SK-N-SH treated with all-trans-retinoic acid at 6 μM for 48 hours (cell line): ENCODE measurements around the gene MROH7.

Experiments used
- ATAC-seq: fragments of 200-7000 bp; cut with Tn5 transposase; 3 replicates; pipeline ENCODE4 v1.9.1; 2020; ENCODE audit warnings: mild to moderate bottlenecking, moderate library complexity
- ARNTL ChIP-seq: fragments of 450-650 bp; formaldehyde crosslinking; IDR thresholded peaks from 2 replicates; pipeline ENCODE4 v1.5.0; 2020; ENCODE audit warnings: low read depth, mild to moderate bottlenecking, moderate library complexity, borderline replicate concordance
- BACH2 ChIP-seq: fragments of 250-450 bp; sonication (Bioruptor Pico); IDR thresholded peaks from 2 replicates; pipeline ENCODE4 v1.9.0; 2021; ENCODE audit warnings: mild to moderate bottlenecking, borderline replicate concordance
- CSDC2 ChIP-seq: fragments of 250-450 bp; sonication (Bioruptor Pico); IDR thresholded peaks from 2 replicates; pipeline ENCODE4 v1.5.0; 2020; ENCODE audit warnings: mild to moderate bottlenecking, moderate library complexity
- ESRRG ChIP-seq: fragments of 250-450 bp; sonication (Bioruptor Pico); IDR thresholded peaks from 2 replicates; pipeline ENCODE4 v1.6.1; 2021; ENCODE audit warnings: mild to moderate bottlenecking
- GLIS3 ChIP-seq: fragments of 250-450 bp; sonication (Bioruptor Pico); IDR thresholded peaks from 2 replicates; pipeline ENCODE4 v1.5.0; 2020; ENCODE audit warnings: mild to moderate bottlenecking, moderate library complexity
- ISL1 ChIP-seq: fragments of 250-450 bp; sonication (Bioruptor Pico); IDR thresholded peaks from 2 replicates; pipeline ENCODE4 v2.1.2; 2022; ENCODE audit warnings: mild to moderate bottlenecking, moderate library complexity
- OSR1 ChIP-seq: fragments of 250-450 bp; sonication (Bioruptor Pico); IDR thresholded peaks from 2 replicates; pipeline ENCODE4 v1.8.0; 2022; ENCODE audit warnings: moderate library complexity, mild to moderate bottlenecking, inconsistent platforms
- POU6F1 ChIP-seq: fragments of 250-450 bp; sonication (Bioruptor Pico); IDR thresholded peaks from 2 replicates; pipeline ENCODE4 v1.8.0; 2021; ENCODE audit warnings: low read depth, mild to moderate bottlenecking, moderate library complexity, borderline replicate concordance
- PPARA ChIP-seq: fragments of 250-450 bp; sonication (Bioruptor Pico); IDR thresholded peaks from 2 replicates; pipeline ENCODE4 v1.5.0; 2020; ENCODE audit warnings: mild to moderate bottlenecking, borderline replicate concordance
- RARB ChIP-seq: fragments of 250-450 bp; sonication (Bioruptor Pico); IDR thresholded peaks from 2 replicates; pipeline ENCODE4 v1.8.0; 2021; ENCODE audit warnings: mild to moderate bottlenecking, moderate library complexity
- SNAI2 ChIP-seq: fragments of 250-450 bp; sonication (Bioruptor Pico); IDR thresholded peaks from 2 replicates; pipeline ENCODE4 v1.5.0; 2020; ENCODE audit warnings: mild to moderate bottlenecking, moderate library complexity
- TCF4 ChIP-seq: fragments of 250-450 bp; sonication (Bioruptor Pico); IDR thresholded peaks from 2 replicates; pipeline ENCODE4 v1.8.0; 2021; ENCODE audit warnings: mild to moderate bottlenecking, moderate library complexity, borderline replicate concordance
- TOX ChIP-seq: fragments of 250-450 bp; sonication (Bioruptor Pico); IDR thresholded peaks from 2 replicates; pipeline ENCODE4 v1.8.0; 2021; ENCODE audit warnings: mild to moderate bottlenecking, moderate library complexity, borderline replicate concordance
- ZC3H10 ChIP-seq: fragments of 250-450 bp; sonication (Bioruptor Pico); IDR thresholded peaks from 2 replicates; pipeline ENCODE4 v1.5.1; 2021; ENCODE audit warnings: mild to moderate bottlenecking, moderate library complexity
- ZFP3 ChIP-seq: fragments of 250-450 bp; sonication (Bioruptor Pico); IDR thresholded peaks from 2 replicates; pipeline ENCODE4 v1.5.0; 2020; ENCODE audit warnings: mild to moderate bottlenecking, moderate library complexity
- ZFP30 ChIP-seq: fragments of 450-650 bp; formaldehyde crosslinking; IDR thresholded peaks from 2 replicates; pipeline ENCODE4 v1.5.0; 2022; ENCODE audit warnings: mild to moderate bottlenecking, moderate library complexity
- ZNF70 ChIP-seq: fragments of 450-650 bp; formaldehyde crosslinking; IDR thresholded peaks from 2 replicates; pipeline ENCODE4 v1.5.0; 2020; ENCODE audit warnings: mild to moderate bottlenecking, moderate library complexity
- ZNF8 ChIP-seq: fragments of 450-650 bp; formaldehyde crosslinking; IDR thresholded peaks from 2 replicates; pipeline ENCODE4 v1.5.0; 2020; ENCODE audit warnings: mild to moderate bottlenecking, moderate library complexity
- TF ChIP-seq, protein P1 (sequence below): fragments of 250-450 bp; sonication (Bioruptor Pico); IDR thresholded peaks from 2 replicates; pipeline ENCODE4 v1.5.1; 2021; ENCODE audit warnings: mild to moderate bottlenecking, moderate library complexity
- TF ChIP-seq, protein P2 (sequence below): fragments of 250-450 bp; sonication (Bioruptor Pico); IDR thresholded peaks from 2 replicates; pipeline ENCODE4 v1.8.0; 2020; ENCODE audit warnings: mild to moderate bottlenecking, moderate library complexity, borderline replicate concordance
- TF ChIP-seq, protein P3 (sequence below): fragments of 250-450 bp; sonication (Bioruptor Pico); IDR thresholded peaks from 2 replicates; pipeline ENCODE4 v1.5.0; 2020; ENCODE audit warnings: mild to moderate bottlenecking, moderate library complexity
- TF ChIP-seq, protein P4 (sequence below): fragments of 250-450 bp; sonication (Bioruptor Pico); IDR thresholded peaks from 2 replicates; pipeline ENCODE4 v1.5.1; 2020; ENCODE audit warnings: low read depth, mild to moderate bottlenecking, moderate library complexity

The MROH7 gene

GRCh38 chr1:54694771-54695170, 53.2 kb downstream of the MROH7 start:
- TF ChIP-seq ARNTL (CRISPR knock-in tag) (no peak), GLIS3 (no peak), ZNF8 (no peak), PPARA (CRISPR knock-in tag) (no peak), RARB (CRISPR knock-in tag) (no peak), ZC3H10 (CRISPR knock-in tag) (no peak), OSR1 (CRISPR knock-in tag) (no peak), SNAI2 (no peak), BACH2 (CRISPR knock-in tag) (no peak), ESRRG (CRISPR knock-in tag) (no peak), ISL1 (CRISPR knock-in tag) (no peak), TOX (no peak), ZFP30 (no peak), ZFP3 (CRISPR knock-in tag) (no peak), CSDC2 (CRISPR knock-in tag) (no peak), TCF4 (CRISPR knock-in tag) (no peak)
- TF ChIP-seq, protein P1, sequence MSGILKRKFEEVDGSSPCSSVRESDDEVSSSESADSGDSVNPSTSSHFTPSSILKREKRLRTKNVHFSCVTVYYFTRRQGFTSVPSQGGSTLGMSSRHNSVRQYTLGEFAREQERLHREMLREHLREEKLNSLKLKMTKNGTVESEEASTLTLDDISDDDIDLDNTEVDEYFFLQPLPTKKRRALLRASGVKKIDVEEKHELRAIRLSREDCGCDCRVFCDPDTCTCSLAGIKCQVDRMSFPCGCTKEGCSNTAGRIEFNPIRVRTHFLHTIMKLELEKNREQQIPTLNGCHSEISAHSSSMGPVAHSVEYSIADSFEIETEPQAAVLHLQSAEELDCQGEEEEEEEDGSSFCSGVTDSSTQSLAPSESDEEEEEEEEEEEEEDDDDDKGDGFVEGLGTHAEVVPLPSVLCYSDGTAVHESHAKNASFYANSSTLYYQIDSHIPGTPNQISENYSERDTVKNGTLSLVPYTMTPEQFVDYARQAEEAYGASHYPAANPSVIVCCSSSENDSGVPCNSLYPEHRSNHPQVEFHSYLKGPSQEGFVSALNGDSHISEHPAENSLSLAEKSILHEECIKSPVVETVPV, result no peak
- TF ChIP-seq, protein P2, sequence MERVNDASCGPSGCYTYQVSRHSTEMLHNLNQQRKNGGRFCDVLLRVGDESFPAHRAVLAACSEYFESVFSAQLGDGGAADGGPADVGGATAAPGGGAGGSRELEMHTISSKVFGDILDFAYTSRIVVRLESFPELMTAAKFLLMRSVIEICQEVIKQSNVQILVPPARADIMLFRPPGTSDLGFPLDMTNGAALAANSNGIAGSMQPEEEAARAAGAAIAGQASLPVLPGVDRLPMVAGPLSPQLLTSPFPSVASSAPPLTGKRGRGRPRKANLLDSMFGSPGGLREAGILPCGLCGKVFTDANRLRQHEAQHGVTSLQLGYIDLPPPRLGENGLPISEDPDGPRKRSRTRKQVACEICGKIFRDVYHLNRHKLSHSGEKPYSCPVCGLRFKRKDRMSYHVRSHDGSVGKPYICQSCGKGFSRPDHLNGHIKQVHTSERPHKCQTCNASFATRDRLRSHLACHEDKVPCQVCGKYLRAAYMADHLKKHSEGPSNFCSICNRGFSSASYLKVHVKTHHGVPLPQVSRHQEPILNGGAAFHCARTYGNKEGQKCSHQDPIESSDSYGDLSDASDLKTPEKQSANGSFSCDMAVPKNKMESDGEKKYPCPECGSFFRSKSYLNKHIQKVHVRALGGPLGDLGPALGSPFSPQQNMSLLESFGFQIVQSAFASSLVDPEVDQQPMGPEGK (CRISPR knock-in tag), result no peak
- TF ChIP-seq, protein P3, sequence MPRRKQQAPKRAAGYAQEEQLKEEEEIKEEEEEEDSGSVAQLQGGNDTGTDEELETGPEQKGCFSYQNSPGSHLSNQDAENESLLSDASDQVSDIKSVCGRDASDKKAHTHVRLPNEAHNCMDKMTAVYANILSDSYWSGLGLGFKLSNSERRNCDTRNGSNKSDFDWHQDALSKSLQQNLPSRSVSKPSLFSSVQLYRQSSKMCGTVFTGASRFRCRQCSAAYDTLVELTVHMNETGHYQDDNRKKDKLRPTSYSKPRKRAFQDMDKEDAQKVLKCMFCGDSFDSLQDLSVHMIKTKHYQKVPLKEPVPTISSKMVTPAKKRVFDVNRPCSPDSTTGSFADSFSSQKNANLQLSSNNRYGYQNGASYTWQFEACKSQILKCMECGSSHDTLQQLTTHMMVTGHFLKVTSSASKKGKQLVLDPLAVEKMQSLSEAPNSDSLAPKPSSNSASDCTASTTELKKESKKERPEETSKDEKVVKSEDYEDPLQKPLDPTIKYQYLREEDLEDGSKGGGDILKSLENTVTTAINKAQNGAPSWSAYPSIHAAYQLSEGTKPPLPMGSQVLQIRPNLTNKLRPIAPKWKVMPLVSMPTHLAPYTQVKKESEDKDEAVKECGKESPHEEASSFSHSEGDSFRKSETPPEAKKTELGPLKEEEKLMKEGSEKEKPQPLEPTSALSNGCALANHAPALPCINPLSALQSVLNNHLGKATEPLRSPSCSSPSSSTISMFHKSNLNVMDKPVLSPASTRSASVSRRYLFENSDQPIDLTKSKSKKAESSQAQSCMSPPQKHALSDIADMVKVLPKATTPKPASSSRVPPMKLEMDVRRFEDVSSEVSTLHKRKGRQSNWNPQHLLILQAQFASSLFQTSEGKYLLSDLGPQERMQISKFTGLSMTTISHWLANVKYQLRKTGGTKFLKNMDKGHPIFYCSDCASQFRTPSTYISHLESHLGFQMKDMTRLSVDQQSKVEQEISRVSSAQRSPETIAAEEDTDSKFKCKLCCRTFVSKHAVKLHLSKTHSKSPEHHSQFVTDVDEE (CRISPR knock-in tag), result no peak
- TF ChIP-seq, protein P4, sequence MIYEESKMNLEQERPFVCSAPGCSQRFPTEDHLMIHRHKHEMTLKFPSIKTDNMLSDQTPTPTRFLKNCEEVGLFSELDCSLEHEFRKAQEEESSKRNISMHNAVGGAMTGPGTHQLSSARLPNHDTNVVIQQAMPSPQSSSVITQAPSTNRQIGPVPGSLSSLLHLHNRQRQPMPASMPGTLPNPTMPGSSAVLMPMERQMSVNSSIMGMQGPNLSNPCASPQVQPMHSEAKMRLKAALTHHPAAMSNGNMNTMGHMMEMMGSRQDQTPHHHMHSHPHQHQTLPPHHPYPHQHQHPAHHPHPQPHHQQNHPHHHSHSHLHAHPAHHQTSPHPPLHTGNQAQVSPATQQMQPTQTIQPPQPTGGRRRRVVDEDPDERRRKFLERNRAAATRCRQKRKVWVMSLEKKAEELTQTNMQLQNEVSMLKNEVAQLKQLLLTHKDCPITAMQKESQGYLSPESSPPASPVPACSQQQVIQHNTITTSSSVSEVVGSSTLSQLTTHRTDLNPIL (CRISPR knock-in tag), result no peak
- no peak for ATAC-seq

DNA sequence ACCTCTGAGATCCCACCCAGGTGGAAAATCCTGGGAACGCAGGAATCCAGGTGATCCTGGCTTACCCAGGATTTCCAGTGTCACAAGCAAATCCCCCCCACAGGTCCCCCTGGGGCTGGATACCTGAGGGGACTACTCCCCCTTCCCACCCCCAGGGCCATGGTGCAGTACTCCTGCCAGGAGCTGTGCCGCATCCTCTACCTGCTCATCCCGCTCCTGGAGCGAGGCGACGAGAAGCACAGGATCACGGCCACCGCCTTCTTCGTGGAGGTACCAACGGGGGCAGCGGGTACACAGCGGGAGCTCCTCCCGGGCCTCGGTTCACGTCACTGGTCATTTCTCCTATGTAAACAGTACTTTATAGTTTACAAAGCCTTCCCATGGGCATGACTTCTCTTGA, 53.6 kb downstream of the MROH7 start:
- no peak for ATAC-seq
- TF ChIP-seq ISL1 (CRISPR knock-in tag), result no peak
- no peak for TF ChIP-seq ZFP30
- TF ChIP-seq, all 23 proteins: peak for 0

DNA sequence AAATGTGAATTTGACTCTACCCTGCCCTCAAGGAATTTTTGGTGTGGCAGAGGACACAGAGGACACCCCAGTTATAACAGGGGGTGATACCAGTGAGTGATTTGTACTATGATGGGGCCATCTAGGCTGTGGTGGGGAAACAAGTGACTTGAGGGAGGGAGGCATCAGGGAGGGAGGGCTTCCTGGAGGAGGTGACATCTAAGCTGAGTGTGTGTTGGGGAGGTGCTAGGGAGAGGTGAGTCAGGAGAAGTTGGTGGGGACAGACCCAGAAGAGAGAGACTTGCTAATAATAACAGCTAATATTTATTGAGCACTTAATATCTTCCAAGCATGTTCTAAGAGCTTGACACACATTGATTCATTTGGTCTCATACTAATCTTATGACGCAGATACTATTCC, 54.2 kb downstream of the MROH7 start:
- TF ChIP-seq OSR1 (CRISPR knock-in tag), result no peak
- no peak for TF ChIP-seq RARB (CRISPR knock-in tag)
- no peak for TF ChIP-seq ESRRG (CRISPR knock-in tag)
- no peak for TF ChIP-seq ISL1 (CRISPR knock-in tag)
- TF ChIP-seq TCF4 (CRISPR knock-in tag), result no peak
- TF ChIP-seq, protein P4 (CRISPR knock-in tag), result no peak
- no peak for TF ChIP-seq ZNF70 (CRISPR knock-in tag)
- no peak for TF ChIP-seq SNAI2
- TF ChIP-seq CSDC2 (CRISPR knock-in tag), result no peak
- no peak for TF ChIP-seq ZFP30
- TF ChIP-seq ZNF8, result no peak
- TF ChIP-seq POU6F1 (CRISPR knock-in tag), result no peak
- no peak for TF ChIP-seq ARNTL (CRISPR knock-in tag)
- ATAC-seq, result no peak
